ENCODE results near the gene SYNJ1. TPM values are rescaled to one million over a fixed set of nuclear protein-coding genes. Genes with fewer than 3 reads are reported as not detected.
"Not testable (repeated sequence)": the region's sequence is repeated elsewhere in the genome, so short reads cannot be mapped to it uniquely, and the experiment has no call there.

Gene SYNJ1
- total and polyA plus RNA-seq, 9 donors = 3.6 to 7.0 (median 5.4) TPM

GRCh38 chr21:32764186-32764585, 36.4 kb upstream of the SYNJ1 start:
- Histone ChIP-seq H3K27me3 (ENCODE audit: control insufficient read depth, insufficient read depth, low read length) (no peaks in the 10 kb centered on the region), H3K27ac (ENCODE audit: low read length) (no peak overlapping the region), H3K4me3 (ENCODE audit: low read length) (no peak overlapping the region), H3K9me3 (replicated peaks; ENCODE audit: control insufficient read depth, low read depth, low read length) (no peaks in the 10 kb centered on the region), H3K4me1 (ENCODE audit: control insufficient read depth, insufficient read depth, low read length) (no peaks in the 10 kb centered on the region), H3K36me3 (ENCODE audit: control insufficient read depth, insufficient read depth, low read length) (peaks cover 38% of the 10 kb centered on the region)
- no peak for DNase-seq
- WGBS (ENCODE audit: insufficient coverage) = no CpG with 5 or more reads among the region's 1 CpG

GRCh38 chr21:32757804-32758203, 30.0 kb upstream of the SYNJ1 start:
- Histone ChIP-seq H3K4me1 (ENCODE audit: control insufficient read depth, insufficient read depth, low read length) (no peaks in the 10 kb centered on the region), H3K27ac (ENCODE audit: low read length) (no peak overlapping the region), H3K9me3 (replicated peaks; ENCODE audit: control insufficient read depth, low read depth, low read length) (no peaks in the 10 kb centered on the region), H3K36me3 (ENCODE audit: control insufficient read depth, insufficient read depth, low read length) (peaks cover 36% of the 10 kb centered on the region), H3K4me3 (ENCODE audit: low read length) (no peak overlapping the region), H3K27me3 (ENCODE audit: control insufficient read depth, insufficient read depth, low read length) (no peaks in the 10 kb centered on the region)
- no peak for DNase-seq
- WGBS (ENCODE audit: insufficient coverage) = 75% methylated on average over 1 of the region's 1 CpG

- H3K36me3 ChIP-seq (ENCODE audit: control insufficient read depth, insufficient read depth, low read length) = peaks cover 32% of the 10 kb centered on the region
- no peaks in the 10 kb centered on the region for H3K4me1 ChIP-seq (ENCODE audit: control insufficient read depth, insufficient read depth, low read length)
- H3K9me3 ChIP-seq (replicated peaks; ENCODE audit: control insufficient read depth, low read depth, low read length) = no peaks in the 10 kb centered on the region
- H3K27me3 ChIP-seq (ENCODE audit: control insufficient read depth, insufficient read depth, low read length) = no peaks in the 10 kb centered on the region
- no peak overlapping the region for H3K4me3 ChIP-seq (ENCODE audit: low read length)
- no peak overlapping the region for H3K27ac ChIP-seq (ENCODE audit: low read length)
- DNase-seq = no peak
- WGBS (ENCODE audit: insufficient coverage) = no CpG with 5 or more reads among the region's 1 CpG
Measured at GRCh38 chr21:32756096-32756495, 28.3 kb upstream of the SYNJ1 start.

- peaks cover 21% of the 10 kb centered on the region for H3K36me3 ChIP-seq (ENCODE audit: control insufficient read depth, insufficient read depth, low read length)
- no CpG with 5 or more reads among the region's 6 CpGs for WGBS (ENCODE audit: insufficient coverage)
- no peaks in the 10 kb centered on the region for H3K9me3 ChIP-seq (replicated peaks; ENCODE audit: control insufficient read depth, low read depth, low read length)
- DNase-seq = no peak
- H3K4me1 ChIP-seq (ENCODE audit: control insufficient read depth, insufficient read depth, low read length) = no peaks in the 10 kb centered on the region
- no peak overlapping the region for H3K4me3 ChIP-seq (ENCODE audit: low read length)
- no peak overlapping the region for H3K27ac ChIP-seq (ENCODE audit: low read length)
- no peaks in the 10 kb centered on the region for H3K27me3 ChIP-seq (ENCODE audit: control insufficient read depth, insufficient read depth, low read length)
Measured at GRCh38 chr21:32753818-32754585, 26.2 kb upstream of the SYNJ1 start.

- H3K4me3 ChIP-seq (ENCODE audit: low read length) = no peak overlapping the region
- H3K9me3 ChIP-seq (replicated peaks; ENCODE audit: control insufficient read depth, low read depth, low read length) = no peaks in the 10 kb centered on the region
- no peaks in the 10 kb centered on the region for H3K27me3 ChIP-seq (ENCODE audit: control insufficient read depth, insufficient read depth, low read length)
- H3K27ac ChIP-seq (ENCODE audit: low read length) = no peak overlapping the region
- peaks cover 29% of the 10 kb centered on the region for H3K36me3 ChIP-seq (ENCODE audit: control insufficient read depth, insufficient read depth, low read length)
- H3K4me1 ChIP-seq (ENCODE audit: control insufficient read depth, insufficient read depth, low read length) = no peaks in the 10 kb centered on the region
- DNase-seq = no peak
Measured at GRCh38 chr21:32750405-32750804, 22.6 kb upstream of the SYNJ1 start.

GRCh38 chr21:32749662-32750061, 21.8 kb upstream of the SYNJ1 start:
- H3K36me3 ChIP-seq (ENCODE audit: control insufficient read depth, insufficient read depth, low read length) = peaks cover 29% of the 10 kb centered on the region

GRCh38 chr21:32748529-32748928, 20.7 kb upstream of the SYNJ1 start:
- H3K27me3 ChIP-seq (ENCODE audit: control insufficient read depth, insufficient read depth, low read length) = no peaks in the 10 kb centered on the region
- no peaks in the 10 kb centered on the region for H3K9me3 ChIP-seq (replicated peaks; ENCODE audit: control insufficient read depth, low read depth, low read length)
- no peak for DNase-seq
- H3K4me1 ChIP-seq (ENCODE audit: control insufficient read depth, insufficient read depth, low read length) = no peaks in the 10 kb centered on the region
- H3K36me3 ChIP-seq (ENCODE audit: control insufficient read depth, insufficient read depth, low read length) = peaks cover 29% of the 10 kb centered on the region
- no peak overlapping the region for H3K27ac ChIP-seq (ENCODE audit: low read length)
- no CpG with 5 or more reads among the region's 5 CpGs for WGBS (ENCODE audit: insufficient coverage)
- no peak overlapping the region for H3K4me3 ChIP-seq (ENCODE audit: low read length)

More at GRCh38 chr21:32749662-32750061, 21.8 kb upstream of the SYNJ1 start:
- Histone ChIP-seq H3K27ac (ENCODE audit: low read length) (no peak overlapping the region), H3K9me3 (replicated peaks; ENCODE audit: control insufficient read depth, low read depth, low read length) (no peaks in the 10 kb centered on the region), H3K27me3 (ENCODE audit: control insufficient read depth, insufficient read depth, low read length) (no peaks in the 10 kb centered on the region), H3K4me3 (ENCODE audit: low read length) (no peak overlapping the region), H3K4me1 (ENCODE audit: control insufficient read depth, insufficient read depth, low read length) (no peaks in the 10 kb centered on the region)
- DNase-seq = no peak

- H3K27me3 ChIP-seq (ENCODE audit: control insufficient read depth, insufficient read depth, low read length) = no peaks in the 10 kb centered on the region
- H3K36me3 ChIP-seq (ENCODE audit: control insufficient read depth, insufficient read depth, low read length) = peaks cover 34% of the 10 kb centered on the region
- DNase-seq = no peak
- 62% methylated on average over 1 of the region's 1 CpG for WGBS (ENCODE audit: insufficient coverage)
- no peak overlapping the region for H3K4me3 ChIP-seq (ENCODE audit: low read length)
- no peaks in the 10 kb centered on the region for H3K9me3 ChIP-seq (replicated peaks; ENCODE audit: control insufficient read depth, low read depth, low read length)
- H3K27ac ChIP-seq (ENCODE audit: low read length) = no peak overlapping the region
- H3K4me1 ChIP-seq (ENCODE audit: control insufficient read depth, insufficient read depth, low read length) = no peaks in the 10 kb centered on the region
Measured at GRCh38 chr21:32747396-32747795, 19.6 kb upstream of the SYNJ1 start.

GRCh38 chr21:32746711-32747110, 18.9 kb upstream of the SYNJ1 start:
- not testable (repeated sequence) for H3K4me1 ChIP-seq (ENCODE audit: control insufficient read depth, insufficient read depth, low read length); H3K9me3 ChIP-seq (replicated peaks; ENCODE audit: control insufficient read depth, low read depth, low read length); H3K4me3 ChIP-seq (ENCODE audit: low read length); H3K27ac ChIP-seq (ENCODE audit: low read length); DNase-seq; H3K27me3 ChIP-seq (ENCODE audit: control insufficient read depth, insufficient read depth, low read length)
- no CpG with 5 or more reads among the region's 3 CpGs for WGBS (ENCODE audit: insufficient coverage)
- peaks cover 35% of the 10 kb centered on the region for H3K36me3 ChIP-seq (ENCODE audit: control insufficient read depth, insufficient read depth, low read length)

- H3K4me3 ChIP-seq (ENCODE audit: low read length) = no peak overlapping the region
- H3K27me3 ChIP-seq (ENCODE audit: control insufficient read depth, insufficient read depth, low read length) = no peaks in the 10 kb centered on the region
- WGBS (ENCODE audit: insufficient coverage) = no CpG with 5 or more reads among the region's 2 CpGs
- no peak for DNase-seq
- H3K27ac ChIP-seq (ENCODE audit: low read length) = no peak overlapping the region
- H3K36me3 ChIP-seq (ENCODE audit: control insufficient read depth, insufficient read depth, low read length) = peaks cover 34% of the 10 kb centered on the region
- no peaks in the 10 kb centered on the region for H3K9me3 ChIP-seq (replicated peaks; ENCODE audit: control insufficient read depth, low read depth, low read length)
- no peaks in the 10 kb centered on the region for H3K4me1 ChIP-seq (ENCODE audit: control insufficient read depth, insufficient read depth, low read length)
Measured at GRCh38 chr21:32742396-32742795, 14.6 kb upstream of the SYNJ1 start.

GRCh38 chr21:32741336-32741735, 13.5 kb upstream of the SYNJ1 start:
- no peak for DNase-seq
- Histone ChIP-seq H3K9me3 (replicated peaks; ENCODE audit: control insufficient read depth, low read depth, low read length) (no peaks in the 10 kb centered on the region), H3K27me3 (ENCODE audit: control insufficient read depth, insufficient read depth, low read length) (no peaks in the 10 kb centered on the region), H3K36me3 (ENCODE audit: control insufficient read depth, insufficient read depth, low read length) (peaks cover 30% of the 10 kb centered on the region), H3K4me3 (ENCODE audit: low read length) (no peak overlapping the region), H3K4me1 (ENCODE audit: control insufficient read depth, insufficient read depth, low read length) (no peaks in the 10 kb centered on the region), H3K27ac (ENCODE audit: low read length) (no peak overlapping the region)
- 95% methylated on average over 2 of the region's 3 CpGs for WGBS (ENCODE audit: insufficient coverage)
